H1 (cell line): ENCODE results near the gene PDZD8. TPM values are rescaled to one million over a fixed set of nuclear protein-coding genes. Genes with fewer than 3 reads are reported as not detected.

Experiments used
- CTCF ChIA-PET: fragments of 300-600 bp; sonication (Branson Sonifier 250); formaldehyde crosslinking; loops from one replicate; lab custom pipeline; 2021; ENCODE audit not compliant: partially characterized antibody; lab: Charles Lee
- POLR2A ChIA-PET: fragments of 300-600 bp; sonication (Branson Sonifier 250); formaldehyde crosslinking; loops from one replicate; lab custom pipeline; 2021; ENCODE audit warnings: inconsistent platforms; ENCODE audit not compliant: partially characterized antibody; lab: Charles Lee
- DNase-seq, 2 experiments: peaks; one replicate each; pipeline versions ENCODE4 v3.0.0 to v3.0.0-alpha.2; 2010 to 2022; ENCODE audit warnings: low spot score in 2 of 2, low read depth in 1 of 2, mixed read lengths in 1 of 2
- FAIRE-seq: peaks from 2 replicates; lab custom pipeline; 2011; peaks lifted over from hg19 to GRCh38; lab: Jason Lieb, UNC
- H2AFZ ChIP-seq: 2 replicates; pipeline ENCODE4 v1.8.1; 2012; ENCODE audit warnings: low read length, inconsistent platforms
- H2AK5ac ChIP-seq: 2 replicates; pipeline ENCODE4 v1.6.1; 2013; ENCODE audit warnings: low read depth, low read length
- H2BK120ac ChIP-seq: replicated peaks from 2 replicates; pipeline ENCODE3; 2013; ENCODE audit warnings: low read depth, low read length, inconsistent platforms
- H2BK12ac ChIP-seq: 2 replicates; pipeline ENCODE4 v1.6.1; 2013; ENCODE audit warnings: low read depth, low read length
- H2BK15ac ChIP-seq: 2 replicates; pipeline ENCODE4 v1.6.1; 2013; ENCODE audit warnings: low read length
- H2BK20ac ChIP-seq: 2 replicates; pipeline ENCODE4 v1.6.1; 2013; ENCODE audit warnings: low read length
- H2BK5ac ChIP-seq: 2 replicates; pipeline ENCODE4 v1.6.1; 2013; ENCODE audit warnings: low read depth, low read length
- H3K14ac ChIP-seq: 2 replicates; pipeline ENCODE4 v1.6.1; 2013; ENCODE audit warnings: inconsistent platforms; ENCODE audit not compliant: insufficient read length
- H3K18ac ChIP-seq: 2 replicates; pipeline ENCODE4 v1.6.1; 2013; ENCODE audit warnings: low read length; ENCODE audit errors: extremely low read depth
- H3K23ac ChIP-seq: 2 replicates; pipeline ENCODE4 v1.6.1; 2013; ENCODE audit warnings: inconsistent platforms; ENCODE audit not compliant: insufficient read length
- H3K23me2 ChIP-seq: 2 replicates; pipeline ENCODE4 v1.6.1; 2013; ENCODE audit warnings: low read depth, low read length
- H3K27ac ChIP-seq: 2 replicates; pipeline ENCODE4 v1.6.1; 2011; ENCODE audit warnings: low read depth, low read length, inconsistent platforms
- H3K27me3 ChIP-seq, 4 experiments: replicated peaks in 1 of 4; 1 replicate in 1 of 4; 2 replicates in 3 of 4; pipeline versions ENCODE4 v1.6.1 to v1.8.1; 2011 to 2013; ENCODE audit warnings: low read length in 3 of 4, mild to moderate bottlenecking in 3 of 4, inconsistent platforms in 2 of 4, mixed read lengths in 2 of 4, moderate library complexity in 1 of 4; ENCODE audit not compliant: control insufficient read depth in 3 of 4, insufficient read depth in 3 of 4; ENCODE audit errors: extremely low read depth in 1 of 4
- H3K36me3 ChIP-seq, 4 experiments: 2 replicates each; pipeline versions ENCODE4 v1.6.1 to v1.8.1; 2011 to 2013; ENCODE audit warnings: mild to moderate bottlenecking in 4 of 4, low read length in 3 of 4, moderate library complexity in 2 of 4, control low read depth in 1 of 4, inconsistent platforms in 1 of 4; ENCODE audit not compliant: insufficient read depth in 4 of 4, control insufficient read depth in 2 of 4
- H3K4ac ChIP-seq: replicated peaks from 2 replicates; pipeline ENCODE3; 2013; ENCODE audit warnings: low read length, low read depth, mixed read lengths, inconsistent platforms; ENCODE audit not compliant: insufficient read length
- H3K4me1 ChIP-seq, 4 experiments: replicated peaks in 1 of 4; 1 replicate in 1 of 4; 2 replicates in 3 of 4; pipeline versions ENCODE4 v1.6.1 to v1.8.1; 2011 to 2013; ENCODE audit warnings: low read length in 3 of 4, inconsistent platforms in 2 of 4, mixed read lengths in 1 of 4; ENCODE audit not compliant: insufficient read depth in 4 of 4, control insufficient read depth in 3 of 4
- H3K4me2 ChIP-seq, 2 experiments: 2 replicates each; pipeline versions ENCODE4 v1.6.1 to v1.8.1; 2011 to 2013; ENCODE audit warnings: low read depth in 2 of 2, low read length in 2 of 2, control low read depth in 1 of 2, inconsistent platforms in 1 of 2, mild to moderate bottlenecking in 1 of 2; ENCODE audit not compliant: insufficient read depth in 1 of 2
- H3K4me3 ChIP-seq, 4 experiments: fragments of 200-600, 300-600 bp in 1 of 4; sonication (generic), shearing (Covaris generic), sonication (Bioruptor Twin) in 1 of 4; 2 replicates each; pipeline versions ENCODE4 v1.5.1 to v1.8.1; 2011 to 2016; ENCODE audit warnings: low read length in 4 of 4, low read depth in 3 of 4, control low read depth in 2 of 4, inconsistent platforms in 2 of 4, mild to moderate bottlenecking in 2 of 4, mixed read lengths in 1 of 4, moderate library complexity in 1 of 4; ENCODE audit not compliant: insufficient read depth in 2 of 4; ENCODE audit errors: extremely low read depth in 1 of 4
- H3K56ac ChIP-seq: replicated peaks from 2 replicates; pipeline ENCODE3; 2013; ENCODE audit warnings: low read depth, mild to moderate bottlenecking, mixed read lengths, low read length, inconsistent platforms; ENCODE audit not compliant: insufficient read length
- H3K79me1 ChIP-seq: 2 replicates; pipeline ENCODE4 v1.6.1; 2013; ENCODE audit warnings: low read depth, low read length, control low read depth
- H3K79me2 ChIP-seq, 2 experiments: 2 replicates each; pipeline versions ENCODE4 v1.6.1 to v1.8.1; 2012 to 2013; ENCODE audit warnings: low read length in 2 of 2, mild to moderate bottlenecking in 2 of 2, inconsistent platforms in 1 of 2; ENCODE audit not compliant: insufficient read depth in 2 of 2, control insufficient read depth in 1 of 2
- H3K9ac ChIP-seq, 4 experiments: replicated peaks in 1 of 4; 1 replicate in 1 of 4; 2 replicates in 3 of 4; pipeline versions ENCODE4 v1.6.1 to v1.8.1; 2011 to 2013; ENCODE audit warnings: low read depth in 3 of 4, low read length in 3 of 4, control low read depth in 2 of 4, mild to moderate bottlenecking in 2 of 4, moderate library complexity in 2 of 4, inconsistent platforms in 1 of 4; ENCODE audit errors: extremely low read depth in 1 of 4
- H3K9me3 ChIP-seq, 2 experiments: 2 replicates each; pipeline versions ENCODE4 v1.6.1 to v1.8.1; 2012 to 2013; ENCODE audit warnings: mild to moderate bottlenecking in 2 of 2, moderate library complexity in 2 of 2, control low read depth in 1 of 2, inconsistent platforms in 1 of 2, low read depth in 1 of 2, low read length in 1 of 2, mixed read lengths in 1 of 2; ENCODE audit not compliant: insufficient read depth in 2 of 2
- H4K20me1 ChIP-seq, 2 experiments: replicated peaks in 1 of 2; 2 replicates each; pipeline versions ENCODE3 to v1.8.1; 2011 to 2013; ENCODE audit warnings: inconsistent platforms in 2 of 2, low read length in 2 of 2, mild to moderate bottlenecking in 1 of 2; ENCODE audit not compliant: insufficient read depth in 2 of 2, control insufficient read depth in 1 of 2
- H4K5ac ChIP-seq: 2 replicates; pipeline ENCODE4 v1.6.1; 2013; ENCODE audit warnings: low read length, low read depth, mixed read lengths, inconsistent platforms; ENCODE audit not compliant: insufficient read length
- H4K8ac ChIP-seq: 2 replicates; pipeline ENCODE4 v1.8.0; 2013; ENCODE audit warnings: mild to moderate bottlenecking, moderate library complexity, low read length, inconsistent platforms; ENCODE audit not compliant: insufficient read depth; ENCODE audit errors: extremely low read depth
- H4K91ac ChIP-seq: replicated peaks from 2 replicates; pipeline ENCODE3; 2013; ENCODE audit warnings: low read length, mixed read lengths, inconsistent platforms; ENCODE audit not compliant: insufficient read length
- BCL11A ChIP-seq, 2 experiments: IDR thresholded peaks; one replicate each; pipeline ENCODE4 v1.6.1; 2011; ENCODE audit warnings: low read depth in 2 of 2, low read length in 2 of 2, mild to moderate bottlenecking in 2 of 2
- CHD1 ChIP-seq: IDR thresholded peaks from 2 replicates; pipeline ENCODE4 v1.6.1; 2012; ENCODE audit warnings: low read depth, low read length, improper control_type of control experiment
- CHD2 ChIP-seq: IDR thresholded peaks from 2 replicates; pipeline ENCODE4 v1.6.1; 2012; ENCODE audit warnings: low read length, improper control_type of control experiment
- CTCF ChIP-seq, 3 experiments: IDR thresholded peaks; 1 replicate in 2 of 3; 2 replicates in 1 of 3; pipeline versions ENCODE4 v1.5.1 to v1.6.1; 2011; ENCODE audit warnings: low read length in 3 of 3, mild to moderate bottlenecking in 3 of 3, inconsistent platforms in 2 of 3, low read depth in 1 of 3, moderate library complexity in 1 of 3; ENCODE audit not compliant: insufficient read depth in 1 of 3; ENCODE audit errors: control extremely low read depth in 1 of 3
- KDM4A ChIP-seq: IDR thresholded peaks from one replicate; pipeline ENCODE4 v1.7.1; 2012; ENCODE audit warnings: low read depth, mild to moderate bottlenecking, moderate library complexity, low read length, inconsistent platforms; ENCODE audit not compliant: severe bottlenecking
- MAX ChIP-seq: IDR thresholded peaks from 2 replicates; pipeline ENCODE4 v1.6.1; 2012; ENCODE audit warnings: inconsistent platforms
- POU5F1 ChIP-seq: IDR thresholded peaks from 2 replicates; pipeline ENCODE4 v1.6.1; 2011; ENCODE audit warnings: low read depth, mild to moderate bottlenecking, low read length, moderate library complexity
- RAD21 ChIP-seq, 2 experiments: IDR thresholded peaks in 1 of 2; conservative IDR thresholded peaks in 1 of 2; 2 replicates each; pipeline ENCODE4 v1.6.1; 2011; ENCODE audit warnings: low read depth in 2 of 2, low read length in 2 of 2, improper control_type of control experiment in 1 of 2, inconsistent platforms in 1 of 2, mild to moderate bottlenecking in 1 of 2, moderate library complexity in 1 of 2
- SIRT6 ChIP-seq: IDR thresholded peaks from one replicate; pipeline ENCODE4 v1.7.1; 2012; ENCODE audit warnings: low read length, inconsistent platforms
- SRF ChIP-seq: IDR thresholded peaks from 2 replicates; pipeline ENCODE4 v1.6.1; 2011; ENCODE audit warnings: mild to moderate bottlenecking, low read depth, low read length, moderate library complexity
- WGBS, 2 experiments: shearing (Covaris generic) in 1 of 2; methylation state at CpG; one replicate each; pipeline versions ENCODE4 v1.1.6 to v1.1.7; 2013 to 2015; ENCODE audit warnings: low lambda C conversion rate in 2 of 2, mixed read lengths in 2 of 2, inconsistent platforms in 1 of 2, low coverage in 1 of 2, missing lambda C conversion rate in 1 of 2; ENCODE audit not compliant: insufficient replicate concordance in 2 of 2, insufficient coverage in 1 of 2, insufficient read length in 1 of 2; ENCODE audit errors: extremely low coverage in 1 of 2, missing lambda C conversion rate in 1 of 2; 5-methylcytosine and 5-hydroxymethylcytosine counted together
- polyA plus RNA-seq, 7 experiments: library from polyadenylated mRNA; depleted of rRNA in 3 of 7; stranded (reverse) in 5 of 7; unstranded in 2 of 7; fragments of >200 nt in 5 of 7; fragments of 200-250 nt in 2 of 7; gene quantifications; 1 replicate in 5 of 7; 2 replicates in 1 of 7; 4 replicates in 1 of 7; pipeline versions ENCODE4 v1.2.1 to v1.2.3, GENCODE V29; 2011 to 2013; ENCODE audit warnings: missing spikeins in 2 of 7, mixed read lengths in 2 of 7
- total RNA-seq: library from RNA; stranded (reverse); fragmentation: NEBNext Ultra II Directional; extraction: Animal tissue kit (Norgen Biotek cat#: 25700); gene quantifications from 2 replicates; pipeline ENCODE4 v1.2.1, GENCODE V29; 2021

PDZD8 gene
- total and polyA plus RNA-seq, 2 of the 8 experiments (the other 6 are each of a cell fraction or from before 2014, with no cell fraction given): 10.9 to 50.1 TPM

GRCh38 chr10:117257721-117258120, 117.5 kb downstream of the PDZD8 start:
- WGBS, 2 experiments: 92% methylated on average over 3 of the region's 3 CpGs; no CpG with 5 or more reads in 1 of the 2 experiments
- Histone ChIP-seq H4K5ac (no peak overlapping the region), H2AFZ (no peak overlapping the region), H4K20me1 (no peaks in the 10 kb centered on the region), H3K4me2 (no peak overlapping the region), H3K4me1 (peaks cover 0 to 10% (median 6%) of the 10 kb centered on the region in 4 experiments; a peak in 5 of 7 replicates), H4K8ac (no peak overlapping the region), H3K14ac (no peak overlapping the region), H2BK5ac (no peak overlapping the region), H3K79me2 (no peaks in the 10 kb centered on the region), H4K91ac (no peak overlapping the region), H2BK20ac (no peak overlapping the region), H3K9ac (no peak overlapping the region), H3K18ac (no peak overlapping the region), H3K23ac (no peak overlapping the region), H2AK5ac (no peak overlapping the region), H3K27me3 (no peaks in the 10 kb centered on the region), H3K79me1 (no peaks in the 10 kb centered on the region), H3K23me2 (no peaks in the 10 kb centered on the region; the same call in 1 of the 2 replicates), H3K4me3 (no peak overlapping the region), H3K9me3 (no peaks in the 10 kb centered on the region), H2BK15ac (no peak overlapping the region), H3K4ac (no peak overlapping the region), H3K36me3 (no peaks in the 10 kb centered on the region), H2BK120ac (no peak overlapping the region), H3K27ac (no peak overlapping the region), H2BK12ac (no peak overlapping the region), H3K56ac (no peak overlapping the region)
- FAIRE-seq (no peak), DNase-seq (peak in 1 of 2 experiments; percentile 31)
- POLR2A ChIA-PET: interaction anchor here (0.8 kb wide), 1 partner anchor 10 kb away, joined by 3 read pairs; no protein-coding TSS in a partner anchor
- CTCF ChIA-PET: interaction anchor here (1.3 kb wide), 1 partner anchor 8 kb away, joined by 3 read pairs; no protein-coding TSS in a partner anchor
- TF ChIP-seq BCL11A (IDR thresholded peaks at IDR 0.05; ENCODE audit: low read depth in 2 of 2, low read length in 2 of 2): no peak
- no peak for TF ChIP-seq RAD21 (IDR thresholded peaks at IDR 0.05 in 1 of 2, conservative IDR thresholded peaks at IDR 0.05 in 1 of 2; ENCODE audit: low read depth in 2 of 2, low read length in 2 of 2)
- no peak for TF ChIP-seq POU5F1
- TF ChIP-seq MAX: no peak
- TF ChIP-seq KDM4A: no peak
- TF ChIP-seq SIRT6: no peak
- TF ChIP-seq CHD1: no peak
- no peak for TF ChIP-seq SRF
- TF ChIP-seq CHD2: no peak
- TF ChIP-seq CTCF (IDR thresholded peaks at IDR 0.05; ENCODE audit: control extremely low read depth in 1 of 3, insufficient read depth in 1 of 3, low read depth in 1 of 3, low read length in 3 of 3): no peak
